Tibial nerve (tissue), 3 donors: ENCODE measurements around the gene LAMB2.

Source experiments
- EP300 ChIP-seq, 2 donors: sonication (generic); formaldehyde crosslinking; IDR thresholded peaks; one replicate each; pipeline ENCODE4 v1.6.1; 2017; ENCODE audit warnings: antibody characterized with exemption in 2 of 2, mild to moderate bottlenecking in 1 of 2
- POLR2A ChIP-seq, 2 donors: fragments of 450-650 bp; IDR thresholded peaks; one replicate each; pipeline ENCODE4 v1.6.1; 2017; ENCODE audit warnings: antibody characterized with exemption in 2 of 2, mild to moderate bottlenecking in 2 of 2, moderate library complexity in 2 of 2

DNA sequence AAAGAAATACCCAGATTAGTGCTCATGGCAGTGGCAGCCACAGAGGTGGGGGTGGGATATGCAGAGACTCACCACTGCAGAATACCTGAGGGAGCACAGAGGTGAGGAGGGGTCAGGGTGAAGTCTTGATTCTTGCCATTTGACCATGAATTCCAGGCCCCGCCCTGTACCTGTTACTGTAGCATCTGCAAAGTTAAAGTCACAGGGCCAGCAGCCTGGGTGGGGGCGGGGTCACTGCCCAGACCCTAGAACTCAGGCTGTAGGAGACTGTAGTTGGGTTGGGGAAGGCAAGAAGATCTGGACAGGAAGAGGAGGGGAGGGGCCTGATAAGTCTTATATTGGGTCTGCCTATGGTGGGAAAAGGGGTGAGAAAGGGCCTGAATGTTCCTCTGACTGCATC is 18.8 kb upstream of the LAMB2 start:
- TF ChIP-seq POLR2A (IDR thresholded peaks at IDR 0.05): no peak
- no peak for TF ChIP-seq EP300 (IDR thresholded peaks at IDR 0.05)
